ENCODE results near the gene ADAM15. TPM values are rescaled to one million over a fixed set of nuclear protein-coding genes. Genes with fewer than 3 reads are reported as not detected.

Gene ADAM15
- total RNA-seq, 1 experiment from 2014 or later: 30.6 TPM

DNA sequence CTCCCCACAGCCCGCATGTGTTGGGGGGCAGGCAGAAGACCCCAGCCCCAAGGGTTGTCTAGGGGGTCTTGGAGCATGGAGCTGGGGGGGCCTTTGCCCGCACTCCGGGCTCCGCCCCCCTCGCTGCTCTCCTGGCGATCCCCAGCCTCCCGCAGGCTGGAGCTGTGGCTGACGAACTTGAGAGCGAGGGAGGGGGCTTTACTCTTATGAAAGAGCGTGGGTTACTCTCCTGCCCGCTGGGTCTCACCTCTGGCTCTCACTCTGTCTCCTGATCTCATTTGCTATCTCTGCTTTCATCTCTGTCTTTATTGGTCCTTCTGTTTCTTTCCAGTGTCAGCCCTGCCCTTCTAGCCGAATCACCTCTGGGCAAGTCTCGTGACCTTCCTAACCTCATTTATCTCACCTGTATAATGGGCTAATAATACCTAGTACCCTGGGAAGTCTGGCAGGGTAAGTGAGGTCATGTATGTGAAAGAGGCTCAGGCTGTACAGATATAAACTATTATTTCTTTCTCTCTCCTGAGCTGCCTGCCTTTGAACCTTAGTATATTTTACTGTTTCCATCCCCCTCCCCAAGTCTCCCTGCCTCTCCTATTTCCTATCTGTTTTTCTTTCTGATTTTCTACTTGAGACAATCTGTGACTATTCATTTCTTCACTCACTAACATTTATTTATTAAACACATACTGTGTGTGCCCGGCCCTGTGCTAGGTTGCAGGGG, 13.2 kb downstream of the ADAM15 start:
- Histone ChIP-seq H3K27ac (ENCODE audit: insufficient read length, low read depth, low read length) (no peak overlapping the region), H3K27me3 (ENCODE audit: insufficient read depth, low read length) (no peaks in the 10 kb centered on the region), H4K91ac (ENCODE audit: insufficient read length, low read depth, low read length) (no peak overlapping the region), H3K14ac (ENCODE audit: insufficient read depth, low read length) (peak overlapping the region; percentile 87; the same call in 1 of the 2 replicates), H3K79me2 (ENCODE audit: insufficient read depth, low read length) (no peaks in the 10 kb centered on the region; the same call in 1 of the 2 replicates), H3K4me2 (ENCODE audit: insufficient read depth, insufficient read length, low read length) (peak overlapping the region; percentile 82), H2BK15ac (ENCODE audit: low read depth, low read length) (no peak overlapping the region), H3K18ac (ENCODE audit: insufficient read length, low read depth, low read length) (peak overlapping the region; percentile 60), H2AFZ (ENCODE audit: low read length) (no peak overlapping the region), H3K9me3 (ENCODE audit: control insufficient read depth, low read depth, low read length) (no peaks in the 10 kb centered on the region), H2BK12ac (ENCODE audit: insufficient read length, low read depth, low read length) (no peak overlapping the region), H4K8ac (replicated peaks; ENCODE audit: insufficient read length, low read depth, low read length) (no peak overlapping the region), H3K9ac (ENCODE audit: extremely low read depth, insufficient read length, low read length) (peak overlapping the region; percentile 34), H2BK20ac (ENCODE audit: low read depth, low read length, poor library complexity, severe bottlenecking) (no peak overlapping the region), H2AK5ac (ENCODE audit: insufficient read length, low read length) (no peak overlapping the region), H3K79me1 (ENCODE audit: insufficient read depth, low read depth, low read length, poor library complexity, severe bottlenecking) (no peaks in the 10 kb centered on the region), H3K23me2 (ENCODE audit: insufficient read length, low read depth, low read length, poor library complexity, severe bottlenecking) (peaks cover 17% of the 10 kb centered on the region), H3K4me1 (ENCODE audit: insufficient read depth, low read length) (peaks cover 3% of the 10 kb centered on the region; the same call in 1 of the 2 replicates), H3T11ph (ENCODE audit: low read length) (no peak overlapping the region), H3K56ac (ENCODE audit: insufficient read length, low read depth, low read length) (no peak overlapping the region), H4K20me1 (ENCODE audit: control insufficient read depth, insufficient read depth, insufficient read length) (no peaks in the 10 kb centered on the region), H3K23ac (ENCODE audit: insufficient read length, low read depth, low read length) (no peak overlapping the region), H2BK5ac (ENCODE audit: insufficient read length, low read length) (no peak overlapping the region), H2BK120ac (ENCODE audit: low read depth, low read length, poor library complexity, severe bottlenecking) (no peak overlapping the region), H3K4ac (ENCODE audit: low read depth, low read length) (no peak overlapping the region), H4K5ac (ENCODE audit: insufficient read length, low read depth, low read length) (no peak overlapping the region)
- H3K4me1 Mint-ChIP-seq: peaks cover 18 to 33% of the 10 kb centered on the region in 2 experiments
- H3K27me3 Mint-ChIP-seq (ENCODE audit: low read depth): peaks cover 2% of the 10 kb centered on the region
- no CpG with 5 or more reads among the region's 14 CpGs for WGBS (ENCODE audit: extremely low coverage, insufficient read length, low lambda C conversion rate)
- H3K27ac Mint-ChIP-seq: peak overlapping the region in 2 of 3 experiments; percentile 9 to 56; a peak in 3 of 7 replicates
- peak; percentile 72 for DNase-seq
- no peaks in the 10 kb centered on the region; a peak in 1 of 5 replicates for H3K9me3 Mint-ChIP-seq
- H3K36me3 Mint-ChIP-seq (ENCODE audit: insufficient read depth in 1 of 3, low read depth in 3 of 3): peaks cover 9 to 32% (median 28%) of the 10 kb centered on the region in 3 experiments
- TF ChIP-seq, protein P1, sequence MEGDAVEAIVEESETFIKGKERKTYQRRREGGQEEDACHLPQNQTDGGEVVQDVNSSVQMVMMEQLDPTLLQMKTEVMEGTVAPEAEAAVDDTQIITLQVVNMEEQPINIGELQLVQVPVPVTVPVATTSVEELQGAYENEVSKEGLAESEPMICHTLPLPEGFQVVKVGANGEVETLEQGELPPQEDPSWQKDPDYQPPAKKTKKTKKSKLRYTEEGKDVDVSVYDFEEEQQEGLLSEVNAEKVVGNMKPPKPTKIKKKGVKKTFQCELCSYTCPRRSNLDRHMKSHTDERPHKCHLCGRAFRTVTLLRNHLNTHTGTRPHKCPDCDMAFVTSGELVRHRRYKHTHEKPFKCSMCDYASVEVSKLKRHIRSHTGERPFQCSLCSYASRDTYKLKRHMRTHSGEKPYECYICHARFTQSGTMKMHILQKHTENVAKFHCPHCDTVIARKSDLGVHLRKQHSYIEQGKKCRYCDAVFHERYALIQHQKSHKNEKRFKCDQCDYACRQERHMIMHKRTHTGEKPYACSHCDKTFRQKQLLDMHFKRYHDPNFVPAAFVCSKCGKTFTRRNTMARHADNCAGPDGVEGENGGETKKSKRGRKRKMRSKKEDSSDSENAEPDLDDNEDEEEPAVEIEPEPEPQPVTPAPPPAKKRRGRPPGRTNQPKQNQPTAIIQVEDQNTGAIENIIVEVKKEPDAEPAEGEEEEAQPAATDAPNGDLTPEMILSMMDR (conservative IDR thresholded peaks at IDR 0.05): no peak
- H3K4me3 Mint-ChIP-seq: peak overlapping the region; percentile 66 to 85
